K562 (cell line): ENCODE measurements around the gene PRXL2B. TPM values are rescaled to one million over a fixed set of nuclear protein-coding genes. Genes with fewer than 3 reads are reported as not detected.

Source experiments
- ATAC-seq: fragments of 200-7000 bp; cut with Tn5 transposase; 3 replicates; pipeline ENCODE4 v1.9.1; 2020; ENCODE audit warnings: moderate library complexity
- BruUV-seq: library from RNA; stranded (reverse); fragments of 400-500 nt; replicated peaks from 2 replicates; lab custom pipeline; 2021; lab: Mats Ljungman, UMichigan
- CTCF ChIA-PET: fragments of 300-600 bp; formaldehyde crosslinking; extraction: SDS; loops from one replicate; lab custom pipeline; 2021; ENCODE audit warnings: low intra/inter-chr PET ratio; lab: Yijun Ruan, JAX
- POLR2A ChIA-PET: fragments of 300-600, 350-650 bp; sonication (Branson Sonifier 250); formaldehyde crosslinking; extraction: SDS; loops from one replicate; lab custom pipeline; 2021; ENCODE audit warnings: antibody characterized with exemption, inconsistent platforms; lab: Yijun Ruan, JAX
- DNase-seq, 4 experiments: peaks; one replicate each; pipeline versions ENCODE4 v3.0.0 to v3.0.0-alpha.2; 2011 to 2018; ENCODE audit warnings: low spot score in 3 of 4, mixed read lengths in 3 of 4; ENCODE audit errors: extremely low read depth in 1 of 4
- FAIRE-seq: peaks from 2 replicates; lab custom pipeline; 2011; peaks lifted over from hg19 to GRCh38; lab: Jason Lieb, UNC
- H2AFZ ChIP-seq: 2 replicates; pipeline ENCODE4 v1.6.0; 2011; ENCODE audit warnings: low read depth, low read length, control low read depth, inconsistent platforms
- H3K27ac ChIP-seq: fragments of 200-600 bp; 3 replicates; pipeline ENCODE4 v1.8.0; 2011; ENCODE audit warnings: low read depth, mild to moderate bottlenecking, control low read depth, inconsistent platforms, low read length, moderate library complexity, mixed read lengths; ENCODE audit errors: extremely low read depth
- H3K27me3 ChIP-seq, 2 experiments: fragments of 300-600 bp in 1 of 2; 2 replicates in 1 of 2; 3 replicates in 1 of 2; pipeline versions ENCODE4 v1.6.0 to v1.8.0; 2011; ENCODE audit warnings: inconsistent platforms in 2 of 2, low read length in 2 of 2, mild to moderate bottlenecking in 1 of 2, mixed read lengths in 1 of 2, moderate library complexity in 1 of 2; ENCODE audit not compliant: control insufficient read depth in 2 of 2, insufficient read depth in 2 of 2
- H3K36me3 ChIP-seq: fragments of 300-600 bp; 3 replicates; pipeline ENCODE4 v1.8.0; 2011; ENCODE audit warnings: mild to moderate bottlenecking, low read length, inconsistent platforms; ENCODE audit not compliant: control insufficient read depth, insufficient read depth
- H3K4me1 ChIP-seq, 2 experiments: fragments of 200-600 bp in 1 of 2; replicated peaks in 1 of 2; 2 replicates in 1 of 2; 3 replicates in 1 of 2; pipeline versions ENCODE4 v1.5.1 to v1.8.0; 2011; ENCODE audit warnings: inconsistent platforms in 2 of 2, low read length in 2 of 2, mild to moderate bottlenecking in 1 of 2, mixed read lengths in 1 of 2, moderate library complexity in 1 of 2; ENCODE audit not compliant: control insufficient read depth in 2 of 2, insufficient read depth in 2 of 2
- H3K4me2 ChIP-seq: 2 replicates; pipeline ENCODE4 v1.6.1; 2011; ENCODE audit warnings: low read length, control low read depth, inconsistent platforms, mixed read lengths; ENCODE audit not compliant: insufficient read depth
- H3K4me3 ChIP-seq: fragments of 200-600 bp; sonication (generic), shearing (Covaris generic); 2 replicates; pipeline ENCODE4 v1.5.1; 2016; ENCODE audit warnings: control low read depth, inconsistent platforms
- H3K79me2 ChIP-seq: fragments of 200-600 bp; 3 replicates; pipeline ENCODE4 v1.8.0; 2011; ENCODE audit warnings: low read length, inconsistent platforms; ENCODE audit not compliant: control insufficient read depth, insufficient read depth
- H3K9ac ChIP-seq, 2 experiments: 2 replicates each; pipeline versions ENCODE4 v1.6.0 to v1.6.1; 2011; ENCODE audit warnings: low read depth in 2 of 2, low read length in 2 of 2, control low read depth in 1 of 2, inconsistent platforms in 1 of 2, mild to moderate bottlenecking in 1 of 2, mixed read lengths in 1 of 2; ENCODE audit not compliant: insufficient read depth in 1 of 2
- H3K9me1 ChIP-seq: one replicate; pipeline ENCODE4 v1.6.0; 2011; ENCODE audit warnings: inconsistent platforms, mild to moderate bottlenecking, low read length, moderate library complexity; ENCODE audit not compliant: control insufficient read depth, insufficient read depth
- H3K9me3 ChIP-seq: replicated peaks from 2 replicates; pipeline ENCODE4 v1.5.1; 2011; ENCODE audit warnings: low read depth, low read length, inconsistent platforms; ENCODE audit not compliant: control insufficient read depth, insufficient read depth
- H4K20me1 ChIP-seq: replicated peaks from 2 replicates; pipeline ENCODE4 v1.6.1; 2011; ENCODE audit warnings: low read length, inconsistent platforms, mixed read lengths; ENCODE audit not compliant: control insufficient read depth, insufficient read depth
- ETS2 ChIP-seq: IDR thresholded peaks from 2 replicates; pipeline ENCODE4 v1.6.1; 2016; ENCODE audit warnings: borderline replicate concordance, missing genetic modification characterization, mild to moderate bottlenecking, moderate library complexity, missing compliant biosample characterization; ENCODE audit not compliant: poor library complexity, severe bottlenecking
- ZNF583 ChIP-seq: fragments of 250-450 bp; sonication (Bioruptor Pico); IDR thresholded peaks from 2 replicates; pipeline ENCODE4 v1.4.0; 2020
- WGBS: fragments of 100-300 bp; shearing (Covaris generic); methylation state at CpG from one replicate; pipeline ENCODE4 v1.1.6; 2016; ENCODE audit warnings: low coverage, mixed read lengths; ENCODE audit not compliant: insufficient coverage; ENCODE audit errors: missing lambda C conversion rate; 5-methylcytosine and 5-hydroxymethylcytosine counted together
- in situ Hi-C: fragments of 300-500 bp; cut with MboI; formaldehyde crosslinking; loops from 4 replicates; pipeline ENCODE4 v1.15.0; 2018; ENCODE audit warnings: inconsistent platforms, mixed read lengths
- intact Hi-C: fragments of 100-400 bp; cut with micrococcal nuclease; formaldehyde crosslinking; loops from 2 replicates; pipeline ENCODE4 v1.14.2; 2022
- polyA plus RNA-seq, 8 experiments: library from polyadenylated mRNA; depleted of rRNA in 4 of 8; stranded (reverse) in 5 of 8; unstranded in 3 of 8; fragments of >200 nt; fragmentation: Nextera tagmentation in 2 of 8; fragmentation: Illumina TruSeq in 1 of 8; extraction: Ambion mirVana in 2 of 8; extraction: Trizol in 1 of 8; gene quantifications; 2 replicates each; pipeline versions ENCODE4 v1.2.1 to v1.2.3, GENCODE V29; 2011 to 2014; ENCODE audit warnings: inconsistent platforms in 1 of 8, missing spikeins in 1 of 8
- total RNA-seq, 7 experiments: library from RNA; depleted of rRNA in 6 of 7; stranded (reverse); fragments of >200 nt in 6 of 7; fragmentation: Illumina TruSeq in 2 of 7; extraction: Trizol in 2 of 7; gene quantifications; 2 replicates each; pipeline versions ENCODE4 v1.2.1 to v1.2.3, GENCODE V29; 2011 to 2021; ENCODE audit warnings: low replicate concordance in 1 of 7
- TF ChIP-seq, protein P1 (sequence below), 2 experiments: fragments of 450-650 bp in 1 of 2; IDR thresholded peaks; 2 replicates each; pipeline ENCODE4 v1.6.1; 2011 to 2017; ENCODE audit warnings: low read depth in 2 of 2, antibody characterized with exemption in 1 of 2, borderline replicate concordance in 1 of 2, low read length in 1 of 2, mild to moderate bottlenecking in 1 of 2, mixed read lengths in 1 of 2; ENCODE audit not compliant: control insufficient read depth in 1 of 2
- TF ChIP-seq, protein P2 (sequence below), 2 experiments: IDR thresholded peaks; 2 replicates each; pipeline ENCODE4 v1.6.1; 2012; ENCODE audit warnings: improper control_type of control experiment in 2 of 2, low read depth in 2 of 2, low read length in 2 of 2, borderline replicate concordance in 1 of 2
- TF ChIP-seq, protein P3 (sequence below), 3 experiments: IDR thresholded peaks in 2 of 3; conservative IDR thresholded peaks in 1 of 3; 2 replicates each; pipeline ENCODE4 v1.5.1; 2011 to 2012; ENCODE audit warnings: low read length in 3 of 3, mild to moderate bottlenecking in 3 of 3, control low read depth in 2 of 3, improper control_type of control experiment in 1 of 3, inconsistent platforms in 1 of 3, low read depth in 1 of 3, mixed read lengths in 1 of 3, moderate library complexity in 1 of 3; ENCODE audit not compliant: insufficient read depth in 2 of 3

The PRXL2B gene
- total and polyA plus RNA-seq, 9 of the 15 experiments (the other 6 are each of a cell fraction or from before 2014, with no cell fraction given), result 0.99 to 25.3 (median 11.8) TPM

GRCh38 chr1:2556678-2557481 lies 29.7 kb upstream of the PRXL2B start (continued):
- TF ChIP-seq, protein P1, sequence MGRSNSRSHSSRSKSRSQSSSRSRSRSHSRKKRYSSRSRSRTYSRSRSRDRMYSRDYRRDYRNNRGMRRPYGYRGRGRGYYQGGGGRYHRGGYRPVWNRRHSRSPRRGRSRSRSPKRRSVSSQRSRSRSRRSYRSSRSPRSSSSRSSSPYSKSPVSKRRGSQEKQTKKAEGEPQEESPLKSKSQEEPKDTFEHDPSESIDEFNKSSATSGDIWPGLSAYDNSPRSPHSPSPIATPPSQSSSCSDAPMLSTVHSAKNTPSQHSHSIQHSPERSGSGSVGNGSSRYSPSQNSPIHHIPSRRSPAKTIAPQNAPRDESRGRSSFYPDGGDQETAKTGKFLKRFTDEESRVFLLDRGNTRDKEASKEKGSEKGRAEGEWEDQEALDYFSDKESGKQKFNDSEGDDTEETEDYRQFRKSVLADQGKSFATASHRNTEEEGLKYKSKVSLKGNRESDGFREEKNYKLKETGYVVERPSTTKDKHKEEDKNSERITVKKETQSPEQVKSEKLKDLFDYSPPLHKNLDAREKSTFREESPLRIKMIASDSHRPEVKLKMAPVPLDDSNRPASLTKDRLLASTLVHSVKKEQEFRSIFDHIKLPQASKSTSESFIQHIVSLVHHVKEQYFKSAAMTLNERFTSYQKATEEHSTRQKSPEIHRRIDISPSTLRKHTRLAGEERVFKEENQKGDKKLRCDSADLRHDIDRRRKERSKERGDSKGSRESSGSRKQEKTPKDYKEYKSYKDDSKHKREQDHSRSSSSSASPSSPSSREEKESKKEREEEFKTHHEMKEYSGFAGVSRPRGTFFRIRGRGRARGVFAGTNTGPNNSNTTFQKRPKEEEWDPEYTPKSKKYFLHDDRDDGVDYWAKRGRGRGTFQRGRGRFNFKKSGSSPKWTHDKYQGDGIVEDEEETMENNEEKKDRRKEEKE (IDR thresholded peaks at IDR 0.05; ENCODE audit: borderline replicate concordance in 1 of 2, control insufficient read depth in 1 of 2, low read depth in 2 of 2, low read length in 1 of 2), result no peak
- no peak for TF ChIP-seq ZNF583 (CRISPR knock-in tag)
- TF ChIP-seq, all 486 proteins: peak for 28

DNA sequence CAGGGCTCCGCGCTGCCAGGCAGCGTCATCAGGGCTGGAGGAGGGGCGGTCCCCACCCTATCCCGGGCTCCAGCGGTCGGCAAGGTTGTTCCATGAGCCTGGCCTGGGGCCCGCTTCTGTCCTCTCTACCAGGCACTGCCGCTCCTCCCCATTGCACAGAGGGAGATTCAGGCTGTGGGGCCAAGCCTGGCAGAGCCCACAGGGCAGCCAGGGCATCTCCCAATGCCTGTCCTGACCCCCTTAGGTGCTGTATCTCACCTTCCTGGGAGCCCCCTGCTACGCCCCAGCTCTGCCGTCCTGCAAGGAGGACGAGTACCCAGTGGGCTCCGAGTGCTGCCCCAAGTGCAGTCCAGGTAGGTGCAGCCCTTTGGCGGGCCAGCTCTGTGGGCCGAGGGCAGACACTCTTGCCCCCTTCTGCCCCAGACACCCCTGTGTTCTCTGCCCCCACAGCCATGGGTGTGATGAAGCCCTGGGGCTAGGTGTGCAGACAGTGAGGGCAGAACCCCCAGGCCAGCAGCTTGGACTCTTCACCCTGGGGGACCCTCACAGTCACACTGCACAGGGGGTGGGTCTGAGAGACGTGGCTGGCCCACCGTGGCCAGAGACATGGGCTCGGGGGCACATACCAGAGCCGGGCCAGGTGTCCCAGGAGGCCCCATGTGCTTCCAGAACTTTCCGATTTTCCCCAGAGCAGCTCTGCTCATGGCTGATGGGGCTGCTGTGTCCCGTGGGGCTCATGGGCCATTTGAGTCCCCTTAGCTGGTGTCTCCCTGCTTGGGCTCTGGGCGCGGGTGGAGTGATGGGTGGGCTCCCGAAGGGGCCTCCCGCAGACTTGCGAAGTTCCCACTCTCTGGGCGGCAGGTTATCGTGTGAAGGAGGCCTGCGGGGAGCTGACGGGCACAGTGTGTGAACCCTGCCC lies 28.8 kb upstream of the PRXL2B start:
- ChIA-PET POLR2A (interaction anchor here (0.5 to 1.8 kb wide), 7 partner anchors 11 to 601 kb away, joined by 3 to 8 read pairs (median 3); partner anchors contain the start of gene PRXL2B), CTCF (no interaction called here)
- peaks cover 26 to 85% of the 10 kb centered on the region in 2 experiments for H3K4me1 ChIP-seq
- peak overlapping the region in 1 of 2 experiments; percentile 92; a peak in 2 of 4 replicates for H3K9ac ChIP-seq
- intact Hi-C loops (no loop called here), in situ Hi-C loops (no loop called here)
- no peaks in the 10 kb centered on the region for H3K9me1 ChIP-seq
- DNase-seq (no peak), ATAC-seq (no peak), FAIRE-seq (no peak)
- no peak overlapping the region for H3K4me2 ChIP-seq
- H3K9me3 ChIP-seq, result no peaks in the 10 kb centered on the region
- 0 out of 5 replicates have a peak, but pooled peaks cover 0 to 4% of the 10 kb centered on the region in 2 experiments for H3K27me3 ChIP-seq
- no peak overlapping the region for H3K4me3 ChIP-seq
- H3K36me3 ChIP-seq, result no peaks in the 10 kb centered on the region
- H2AFZ ChIP-seq, result no peak overlapping the region
- no peaks in the 10 kb centered on the region for H3K79me2 ChIP-seq
- no TSS peak for BruUV-seq
- H4K20me1 ChIP-seq, result no peaks in the 10 kb centered on the region
- WGBS, result 35% methylated on average over 27 of the region's 30 CpGs
- no peak overlapping the region for H3K27ac ChIP-seq
- TF ChIP-seq, protein P2, sequence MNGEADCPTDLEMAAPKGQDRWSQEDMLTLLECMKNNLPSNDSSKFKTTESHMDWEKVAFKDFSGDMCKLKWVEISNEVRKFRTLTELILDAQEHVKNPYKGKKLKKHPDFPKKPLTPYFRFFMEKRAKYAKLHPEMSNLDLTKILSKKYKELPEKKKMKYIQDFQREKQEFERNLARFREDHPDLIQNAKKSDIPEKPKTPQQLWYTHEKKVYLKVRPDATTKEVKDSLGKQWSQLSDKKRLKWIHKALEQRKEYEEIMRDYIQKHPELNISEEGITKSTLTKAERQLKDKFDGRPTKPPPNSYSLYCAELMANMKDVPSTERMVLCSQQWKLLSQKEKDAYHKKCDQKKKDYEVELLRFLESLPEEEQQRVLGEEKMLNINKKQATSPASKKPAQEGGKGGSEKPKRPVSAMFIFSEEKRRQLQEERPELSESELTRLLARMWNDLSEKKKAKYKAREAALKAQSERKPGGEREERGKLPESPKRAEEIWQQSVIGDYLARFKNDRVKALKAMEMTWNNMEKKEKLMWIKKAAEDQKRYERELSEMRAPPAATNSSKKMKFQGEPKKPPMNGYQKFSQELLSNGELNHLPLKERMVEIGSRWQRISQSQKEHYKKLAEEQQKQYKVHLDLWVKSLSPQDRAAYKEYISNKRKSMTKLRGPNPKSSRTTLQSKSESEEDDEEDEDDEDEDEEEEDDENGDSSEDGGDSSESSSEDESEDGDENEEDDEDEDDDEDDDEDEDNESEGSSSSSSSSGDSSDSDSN (IDR thresholded peaks at IDR 0.05; ENCODE audit: borderline replicate concordance in 1 of 2, low read depth in 2 of 2, low read length in 2 of 2), result 0 out of 4 replicates have a peak, but pooled peaks of 1 of the 2 experiments have one; percentile 11
- TF ChIP-seq, protein P3, sequence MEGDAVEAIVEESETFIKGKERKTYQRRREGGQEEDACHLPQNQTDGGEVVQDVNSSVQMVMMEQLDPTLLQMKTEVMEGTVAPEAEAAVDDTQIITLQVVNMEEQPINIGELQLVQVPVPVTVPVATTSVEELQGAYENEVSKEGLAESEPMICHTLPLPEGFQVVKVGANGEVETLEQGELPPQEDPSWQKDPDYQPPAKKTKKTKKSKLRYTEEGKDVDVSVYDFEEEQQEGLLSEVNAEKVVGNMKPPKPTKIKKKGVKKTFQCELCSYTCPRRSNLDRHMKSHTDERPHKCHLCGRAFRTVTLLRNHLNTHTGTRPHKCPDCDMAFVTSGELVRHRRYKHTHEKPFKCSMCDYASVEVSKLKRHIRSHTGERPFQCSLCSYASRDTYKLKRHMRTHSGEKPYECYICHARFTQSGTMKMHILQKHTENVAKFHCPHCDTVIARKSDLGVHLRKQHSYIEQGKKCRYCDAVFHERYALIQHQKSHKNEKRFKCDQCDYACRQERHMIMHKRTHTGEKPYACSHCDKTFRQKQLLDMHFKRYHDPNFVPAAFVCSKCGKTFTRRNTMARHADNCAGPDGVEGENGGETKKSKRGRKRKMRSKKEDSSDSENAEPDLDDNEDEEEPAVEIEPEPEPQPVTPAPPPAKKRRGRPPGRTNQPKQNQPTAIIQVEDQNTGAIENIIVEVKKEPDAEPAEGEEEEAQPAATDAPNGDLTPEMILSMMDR (IDR thresholded peaks at IDR 0.05 in 2 of 3, conservative IDR thresholded peaks at IDR 0.05 in 1 of 3; ENCODE audit: insufficient read depth in 2 of 3, low read depth in 1 of 3, low read length in 3 of 3), result 0 out of 6 replicates have a peak, but pooled peaks of 1 of the 3 experiments have one; percentile 7
- no peak for TF ChIP-seq ETS2
